ENCODE measurements around the gene OXA1L. TPM values are rescaled to one million over a fixed set of nuclear protein-coding genes. Genes with fewer than 3 reads are reported as not detected.

The OXA1L gene
- total and polyA plus RNA-seq, 2 of the 13 experiments (the other 11 are each of a cell fraction or from before 2014, with no cell fraction given): 230 to 589 TPM

GRCh38 chr14:22819151-22819988 lies 52.9 kb downstream of the OXA1L start (continued):
- TF ChIP-seq TEAD3 (CRISPR knock-in tag; optimal IDR thresholded peaks at IDR 0.05; ENCODE audit: borderline replicate concordance) (no peak), TBL1XR1 (IDR thresholded peaks at IDR 0.05; ENCODE audit: borderline replicate concordance, low read length, partially characterized antibody) (no peak), SMARCC2 (IDR thresholded peaks at IDR 0.05) (no peak), CHCHD3 (CRISPR knock-in tag; IDR thresholded peaks at IDR 0.05) (no peak), ZBTB33 (CRISPR knock-in tag; IDR thresholded peaks at IDR 0.05) (no peak), BHLHE40 (IDR thresholded peaks at IDR 0.05; ENCODE audit: low read length) (0 out of 2 replicates have a peak, but pooled peaks have one; percentile 10), ZMAT5 (CRISPR knock-in tag; IDR thresholded peaks at IDR 0.05; ENCODE audit: borderline replicate concordance, low read depth) (no peak; the same call in 1 of the 2 replicates), E2F1 (CRISPR knock-in tag; IDR thresholded peaks at IDR 0.05) (no peak), BRCA1 (CRISPR knock-in tag; IDR thresholded peaks at IDR 0.05) (no peak), MYC (CRISPR knock-in tag; IDR thresholded peaks at IDR 0.05; ENCODE audit: borderline replicate concordance) (0 out of 2 replicates have a peak, but pooled peaks have one; percentile 22), ZFP41 (CRISPR knock-in tag; IDR thresholded peaks at IDR 0.05; ENCODE audit: borderline replicate concordance) (no peak), KAT8 (CRISPR knock-in tag; IDR thresholded peaks at IDR 0.05) (0 out of 2 replicates have a peak, but pooled peaks have one; percentile 44), BATF2 (CRISPR knock-in tag; IDR thresholded peaks at IDR 0.05) (no peak), MAF1 (CRISPR knock-in tag; IDR thresholded peaks at IDR 0.05; ENCODE audit: borderline replicate concordance) (no peak), CREBL2 (CRISPR knock-in tag; IDR thresholded peaks at IDR 0.05; ENCODE audit: borderline replicate concordance) (peak; percentile 24; the same call in 1 of the 2 replicates), ZBTB43 (CRISPR knock-in tag; conservative IDR thresholded peaks at IDR 0.05) (no peak), MED8 (CRISPR knock-in tag; IDR thresholded peaks at IDR 0.05; ENCODE audit: insufficient replicate concordance) (no peak), SATB2 (CRISPR knock-in tag; IDR thresholded peaks at IDR 0.05) (no peak), ZFP36L1 (CRISPR knock-in tag; IDR thresholded peaks at IDR 0.05) (peak; percentile 65; the same call in 1 of the 2 replicates), ZNF598 (CRISPR knock-in tag; IDR thresholded peaks at IDR 0.05; ENCODE audit: borderline replicate concordance) (no peak), IKZF5 (CRISPR knock-in tag; IDR thresholded peaks at IDR 0.05) (peak; percentile 39; the same call in 1 of the 2 replicates)

Data from HepG2 (cell line).